K562 (cell line): ENCODE data around the gene ELOVL1. TPM values are rescaled to one million over a fixed set of nuclear protein-coding genes. Genes with fewer than 3 reads are reported as not detected.

Source experiments
- BRF2 ChIP-seq: IDR thresholded peaks from 3 replicates; pipeline ENCODE4 v1.6.1; 2011; ENCODE audit warnings: borderline replicate concordance, mild to moderate bottlenecking; ENCODE audit not compliant: insufficient read length, insufficient read depth
- CHD1 ChIP-seq: fragments of 200-600 bp; sonication (generic); IDR thresholded peaks from one replicate; pipeline ENCODE4 v1.6.1; 2012; ENCODE audit warnings: mild to moderate bottlenecking, moderate library complexity, low read length, inconsistent platforms
- ETS2 ChIP-seq: IDR thresholded peaks from 2 replicates; pipeline ENCODE4 v1.6.1; 2016; ENCODE audit warnings: borderline replicate concordance, missing genetic modification characterization, mild to moderate bottlenecking, moderate library complexity, missing compliant biosample characterization; ENCODE audit not compliant: poor library complexity, severe bottlenecking
- FOXJ3 ChIP-seq: sonication (generic); formaldehyde crosslinking; IDR thresholded peaks from 2 replicates; pipeline ENCODE4 v1.4.0; 2020; ENCODE audit warnings: mild to moderate bottlenecking, missing genetic modification reagents
- GTF2E2 ChIP-seq: fragments of 200-800 bp; sonication (Bioruptor generic); IDR thresholded peaks from 2 replicates; pipeline ENCODE4 v1.6.1; 2016; ENCODE audit warnings: missing genetic modification characterization, missing compliant biosample characterization
- MAFF ChIP-seq: IDR thresholded peaks from 2 replicates; pipeline ENCODE4 v1.6.1; 2012; ENCODE audit warnings: low read length, improper control_type of control experiment
- MNT ChIP-seq, 2 experiments: fragments of 450-650 bp; conservative IDR thresholded peaks; 2 replicates each; pipeline ENCODE4 v1.6.1; 2017; ENCODE audit warnings: mild to moderate bottlenecking in 2 of 2, moderate library complexity in 2 of 2
- MTA1 ChIP-seq: fragments of 450-650 bp; IDR thresholded peaks from 2 replicates; pipeline ENCODE4 v1.6.1; 2017; ENCODE audit warnings: borderline replicate concordance
- NR1H2 ChIP-seq: sonication (generic); formaldehyde crosslinking; IDR thresholded peaks from 2 replicates; pipeline ENCODE4 v1.4.0; 2020; ENCODE audit warnings: mild to moderate bottlenecking, missing genetic modification reagents
- OTX1 ChIP-seq: fragments of 450-650 bp; formaldehyde crosslinking; IDR thresholded peaks from 2 replicates; pipeline ENCODE4 v1.4.0; 2022; ENCODE audit warnings: mild to moderate bottlenecking
- POLR2H ChIP-seq: IDR thresholded peaks from 2 replicates; pipeline ENCODE4 v1.6.1; 2016; ENCODE audit warnings: missing genetic modification characterization, low read depth, mild to moderate bottlenecking, control low read depth, missing compliant biosample characterization, moderate library complexity
- SIN3B ChIP-seq: fragments of 450-650 bp; IDR thresholded peaks from 2 replicates; pipeline ENCODE4 v1.6.1; 2017; ENCODE audit warnings: low read depth, mild to moderate bottlenecking, moderate library complexity
- SMARCA5 ChIP-seq: fragments of 450-650 bp; IDR thresholded peaks from 2 replicates; pipeline ENCODE4 v1.6.1; 2016
- ZNF561 ChIP-seq: fragments of 450-650 bp; formaldehyde crosslinking; conservative IDR thresholded peaks from 2 replicates; pipeline ENCODE4 v1.4.0; 2020; ENCODE audit warnings: mild to moderate bottlenecking, moderate library complexity
- ZNF77 ChIP-seq: fragments of 250-450 bp; sonication (Bioruptor Pico); IDR thresholded peaks from 2 replicates; pipeline ENCODE4 v1.5.0; 2020
- polyA plus RNA-seq, 8 experiments: library from polyadenylated mRNA; depleted of rRNA in 4 of 8; stranded (reverse) in 5 of 8; unstranded in 3 of 8; fragments of >200 nt; fragmentation: Nextera tagmentation in 2 of 8; fragmentation: Illumina TruSeq in 1 of 8; extraction: Ambion mirVana in 2 of 8; extraction: Trizol in 1 of 8; gene quantifications; 2 replicates each; pipeline versions ENCODE4 v1.2.1 to v1.2.3, GENCODE V29; 2011 to 2014; ENCODE audit warnings: inconsistent platforms in 1 of 8, missing spikeins in 1 of 8
- total RNA-seq, 7 experiments: library from RNA; depleted of rRNA in 6 of 7; stranded (reverse); fragments of >200 nt in 6 of 7; fragmentation: Illumina TruSeq in 2 of 7; extraction: Trizol in 2 of 7; gene quantifications; 2 replicates each; pipeline versions ENCODE4 v1.2.1 to v1.2.3, GENCODE V29; 2011 to 2021; ENCODE audit warnings: low replicate concordance in 1 of 7
- TF ChIP-seq, protein P1 (sequence below), 2 experiments: IDR thresholded peaks; 2 replicates each; pipeline ENCODE4 v1.6.1; 2012; ENCODE audit warnings: improper control_type of control experiment in 2 of 2, low read depth in 2 of 2, low read length in 2 of 2, borderline replicate concordance in 1 of 2
- TF ChIP-seq, protein P2 (sequence below): IDR thresholded peaks from 2 replicates; pipeline ENCODE4 v1.6.1; 2014; ENCODE audit warnings: antibody characterized with exemption
- TF ChIP-seq, protein P3 (sequence below): fragments of 450-650 bp; formaldehyde crosslinking; conservative IDR thresholded peaks from 2 replicates; pipeline ENCODE4 v1.4.0; 2022; ENCODE audit warnings: mild to moderate bottlenecking, missing genetic modification characterization
- TF ChIP-seq, protein P4 (sequence below): fragments of 450-650 bp; IDR thresholded peaks from 2 replicates; pipeline ENCODE4 v1.6.1; 2016; ENCODE audit warnings: missing biosample characterization, missing genetic modification characterization

Gene ELOVL1
- total and polyA plus RNA-seq, 9 of the 15 experiments (the other 6 are each of a cell fraction or from before 2014, with no cell fraction given), result 51.0 to 157 (median 70.3) TPM

DNA sequence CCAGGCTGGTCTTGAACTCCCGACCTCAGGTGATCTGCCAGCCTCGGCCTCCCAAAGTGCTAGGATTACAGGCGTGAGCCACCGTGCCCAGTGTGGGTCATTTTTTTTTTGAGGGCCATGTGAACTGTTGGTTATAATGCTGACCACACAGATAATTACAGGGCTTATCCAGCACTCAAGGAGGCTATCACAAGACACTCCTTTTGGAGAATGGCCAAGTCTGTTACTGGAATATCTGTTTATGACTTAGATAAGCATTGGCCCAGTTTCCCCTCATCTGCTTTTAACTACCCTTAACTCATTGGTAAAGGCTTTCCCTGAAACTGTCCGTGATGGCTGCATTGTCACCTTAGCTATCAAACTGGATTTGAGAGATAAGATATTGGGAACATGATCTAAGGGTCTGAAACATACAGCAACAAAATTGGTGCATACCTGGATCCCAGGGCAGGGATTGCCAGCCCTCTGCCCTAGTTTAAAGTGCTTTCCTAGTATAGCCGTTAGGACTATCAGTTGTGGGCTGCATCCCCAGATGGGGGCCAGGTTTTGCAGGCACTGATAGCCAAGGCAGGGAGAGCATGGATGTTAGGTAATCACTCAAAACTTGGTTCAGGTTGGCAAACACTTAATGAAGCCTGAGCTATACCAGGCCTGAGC, 37.5 kb upstream of the ELOVL1 start (continued):
- TF ChIP-seq MAFF (peak; percentile 86), OTX1 (CRISPR knock-in tag) (no peak), POLR2H (tag) (no peak), MTA1 (peak; percentile 59; the same call in 1 of the 2 replicates), CHD1 (no peak), ZNF77 (CRISPR knock-in tag) (no peak), SIN3B (no peak; the same call in 1 of the 2 replicates), BRF2 (no peak), SMARCA5 (no peak), FOXJ3 (CRISPR knock-in tag) (no peak), GTF2E2 (tag) (no peak), MNT (conservative IDR thresholded peaks at IDR 0.05) (peak in 1 of 2 experiments; percentile 31; a peak in 1 of 4 replicates), ETS2 (tag) (no peak), ZNF561 (CRISPR knock-in tag) (no peak), NR1H2 (CRISPR knock-in tag) (no peak)
- TF ChIP-seq, protein P1, sequence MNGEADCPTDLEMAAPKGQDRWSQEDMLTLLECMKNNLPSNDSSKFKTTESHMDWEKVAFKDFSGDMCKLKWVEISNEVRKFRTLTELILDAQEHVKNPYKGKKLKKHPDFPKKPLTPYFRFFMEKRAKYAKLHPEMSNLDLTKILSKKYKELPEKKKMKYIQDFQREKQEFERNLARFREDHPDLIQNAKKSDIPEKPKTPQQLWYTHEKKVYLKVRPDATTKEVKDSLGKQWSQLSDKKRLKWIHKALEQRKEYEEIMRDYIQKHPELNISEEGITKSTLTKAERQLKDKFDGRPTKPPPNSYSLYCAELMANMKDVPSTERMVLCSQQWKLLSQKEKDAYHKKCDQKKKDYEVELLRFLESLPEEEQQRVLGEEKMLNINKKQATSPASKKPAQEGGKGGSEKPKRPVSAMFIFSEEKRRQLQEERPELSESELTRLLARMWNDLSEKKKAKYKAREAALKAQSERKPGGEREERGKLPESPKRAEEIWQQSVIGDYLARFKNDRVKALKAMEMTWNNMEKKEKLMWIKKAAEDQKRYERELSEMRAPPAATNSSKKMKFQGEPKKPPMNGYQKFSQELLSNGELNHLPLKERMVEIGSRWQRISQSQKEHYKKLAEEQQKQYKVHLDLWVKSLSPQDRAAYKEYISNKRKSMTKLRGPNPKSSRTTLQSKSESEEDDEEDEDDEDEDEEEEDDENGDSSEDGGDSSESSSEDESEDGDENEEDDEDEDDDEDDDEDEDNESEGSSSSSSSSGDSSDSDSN (IDR thresholded peaks at IDR 0.05; ENCODE audit: borderline replicate concordance in 1 of 2, low read depth in 2 of 2, low read length in 2 of 2), result no peak
- TF ChIP-seq, protein P2, sequence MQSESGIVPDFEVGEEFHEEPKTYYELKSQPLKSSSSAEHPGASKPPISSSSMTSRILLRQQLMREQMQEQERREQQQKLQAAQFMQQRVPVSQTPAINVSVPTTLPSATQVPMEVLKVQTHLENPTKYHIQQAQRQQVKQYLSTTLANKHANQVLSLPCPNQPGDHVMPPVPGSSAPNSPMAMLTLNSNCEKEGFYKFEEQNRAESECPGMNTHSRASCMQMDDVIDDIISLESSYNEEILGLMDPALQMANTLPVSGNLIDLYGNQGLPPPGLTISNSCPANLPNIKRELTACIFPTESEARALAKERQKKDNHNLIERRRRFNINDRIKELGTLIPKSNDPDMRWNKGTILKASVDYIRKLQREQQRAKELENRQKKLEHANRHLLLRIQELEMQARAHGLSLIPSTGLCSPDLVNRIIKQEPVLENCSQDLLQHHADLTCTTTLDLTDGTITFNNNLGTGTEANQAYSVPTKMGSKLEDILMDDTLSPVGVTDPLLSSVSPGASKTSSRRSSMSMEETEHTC, result peak; percentile 94
- TF ChIP-seq, protein P3, sequence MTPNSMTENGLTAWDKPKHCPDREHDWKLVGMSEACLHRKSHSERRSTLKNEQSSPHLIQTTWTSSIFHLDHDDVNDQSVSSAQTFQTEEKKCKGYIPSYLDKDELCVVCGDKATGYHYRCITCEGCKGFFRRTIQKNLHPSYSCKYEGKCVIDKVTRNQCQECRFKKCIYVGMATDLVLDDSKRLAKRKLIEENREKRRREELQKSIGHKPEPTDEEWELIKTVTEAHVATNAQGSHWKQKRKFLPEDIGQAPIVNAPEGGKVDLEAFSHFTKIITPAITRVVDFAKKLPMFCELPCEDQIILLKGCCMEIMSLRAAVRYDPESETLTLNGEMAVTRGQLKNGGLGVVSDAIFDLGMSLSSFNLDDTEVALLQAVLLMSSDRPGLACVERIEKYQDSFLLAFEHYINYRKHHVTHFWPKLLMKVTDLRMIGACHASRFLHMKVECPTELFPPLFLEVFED (CRISPR knock-in tag), result no peak
- TF ChIP-seq, protein P4, sequence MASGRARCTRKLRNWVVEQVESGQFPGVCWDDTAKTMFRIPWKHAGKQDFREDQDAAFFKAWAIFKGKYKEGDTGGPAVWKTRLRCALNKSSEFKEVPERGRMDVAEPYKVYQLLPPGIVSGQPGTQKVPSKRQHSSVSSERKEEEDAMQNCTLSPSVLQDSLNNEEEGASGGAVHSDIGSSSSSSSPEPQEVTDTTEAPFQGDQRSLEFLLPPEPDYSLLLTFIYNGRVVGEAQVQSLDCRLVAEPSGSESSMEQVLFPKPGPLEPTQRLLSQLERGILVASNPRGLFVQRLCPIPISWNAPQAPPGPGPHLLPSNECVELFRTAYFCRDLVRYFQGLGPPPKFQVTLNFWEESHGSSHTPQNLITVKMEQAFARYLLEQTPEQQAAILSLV (tag), result no peak
